Loucy (cell line): Measurements from ENCODE around the gene CD28.

Experiments
- CTCF ChIP-seq: fragments of 200-600 bp; sonication (generic); conservative IDR thresholded peaks from 2 replicates; pipeline ENCODE4 v1.5.1; 2014; ENCODE audit warnings: mild to moderate bottlenecking, antibody characterized with exemption, low read length
- EZH2phosphoT487 ChIP-seq: fragments of 200-600 bp; IDR thresholded peaks from 2 replicates; pipeline ENCODE4 v1.6.1; 2018; ENCODE audit warnings: antibody characterized with exemption, mild to moderate bottlenecking, moderate library complexity, borderline replicate concordance

- TF ChIP-seq CTCF (0 out of 2 replicates have a peak, but pooled peaks have one; percentile 16), EZH2phosphoT487 (no peak)
Measured at GRCh38 chr2:203721781-203722300, 15.4 kb downstream of the CD28 start.
